DND-41 (cell line): ENCODE results near the gene MIA.

Experiments used
- ATAC-seq: fragments of 200-7000 bp; cut with Tn5 transposase; 3 replicates; pipeline ENCODE4 v1.9.1; 2021; ENCODE audit warnings: low read depth; ENCODE audit not compliant: insufficient read depth
- DNase-seq: peaks from one replicate; pipeline ENCODE4 v3.0.0-alpha.2; 2020
- H2AFZ ChIP-seq: 2 replicates; pipeline ENCODE4 v1.6.0; 2012; ENCODE audit warnings: low read depth, low read length
- H3K27ac ChIP-seq: 2 replicates; pipeline ENCODE4 v1.5.1; 2012; ENCODE audit warnings: low read length, inconsistent platforms
- H3K27me3 ChIP-seq: fragments of 200-600 bp; sonication (generic); 2 replicates; pipeline ENCODE4 v1.6.0; 2012; ENCODE audit warnings: low read length, mild to moderate bottlenecking, inconsistent platforms; ENCODE audit not compliant: insufficient read depth, poor library complexity
- H3K36me3 ChIP-seq: 2 replicates; pipeline ENCODE4 v1.5.1; 2012; ENCODE audit warnings: low read length, inconsistent platforms; ENCODE audit not compliant: insufficient read depth
- H3K4me1 ChIP-seq: 2 replicates; pipeline ENCODE4 v1.5.1; 2012; ENCODE audit warnings: mild to moderate bottlenecking, low read length; ENCODE audit not compliant: insufficient read depth
- H3K4me2 ChIP-seq: 2 replicates; pipeline ENCODE4 v1.6.0; 2012; ENCODE audit warnings: mild to moderate bottlenecking, moderate library complexity, low read length, inconsistent platforms; ENCODE audit not compliant: insufficient read depth
- H3K4me3 ChIP-seq, 2 experiments: fragments of 200-600 bp in 1 of 2; shearing (Covaris generic) in 1 of 2; 2 replicates each; pipeline ENCODE4 v1.5.1; 2012 to 2016; ENCODE audit warnings: inconsistent platforms in 2 of 2, low read length in 2 of 2, mild to moderate bottlenecking in 2 of 2, low read depth in 1 of 2, moderate library complexity in 1 of 2
- H3K79me2 ChIP-seq: 2 replicates; pipeline ENCODE4 v1.6.0; 2012; ENCODE audit warnings: low read length, inconsistent platforms; ENCODE audit not compliant: insufficient read depth
- H3K9ac ChIP-seq: 2 replicates; pipeline ENCODE4 v1.6.0; 2012; ENCODE audit warnings: low read depth, mild to moderate bottlenecking, inconsistent platforms, low read length, moderate library complexity
- H3K9me3 ChIP-seq: 2 replicates; pipeline ENCODE4 v1.5.1; 2012; ENCODE audit warnings: low read length, moderate library complexity, mild to moderate bottlenecking, inconsistent platforms; ENCODE audit not compliant: insufficient read depth, severe bottlenecking
- H4K20me1 ChIP-seq: 2 replicates; pipeline ENCODE4 v1.6.0; 2012; ENCODE audit warnings: low read length; ENCODE audit not compliant: insufficient read depth
- EZH2 ChIP-seq: IDR thresholded peaks from 3 replicates; pipeline ENCODE4 v1.6.1; 2012; ENCODE audit warnings: borderline replicate concordance, low read depth, mild to moderate bottlenecking, moderate library complexity, low read length, inconsistent platforms; ENCODE audit not compliant: severe bottlenecking
- TF ChIP-seq, protein P1 (sequence below): IDR thresholded peaks from 2 replicates; pipeline ENCODE4 v1.5.1; 2012; ENCODE audit warnings: borderline replicate concordance, low read length, moderate library complexity, mild to moderate bottlenecking; ENCODE audit not compliant: poor library complexity, severe bottlenecking; ENCODE audit errors: extremely low read depth

Gene MIA

DNA sequence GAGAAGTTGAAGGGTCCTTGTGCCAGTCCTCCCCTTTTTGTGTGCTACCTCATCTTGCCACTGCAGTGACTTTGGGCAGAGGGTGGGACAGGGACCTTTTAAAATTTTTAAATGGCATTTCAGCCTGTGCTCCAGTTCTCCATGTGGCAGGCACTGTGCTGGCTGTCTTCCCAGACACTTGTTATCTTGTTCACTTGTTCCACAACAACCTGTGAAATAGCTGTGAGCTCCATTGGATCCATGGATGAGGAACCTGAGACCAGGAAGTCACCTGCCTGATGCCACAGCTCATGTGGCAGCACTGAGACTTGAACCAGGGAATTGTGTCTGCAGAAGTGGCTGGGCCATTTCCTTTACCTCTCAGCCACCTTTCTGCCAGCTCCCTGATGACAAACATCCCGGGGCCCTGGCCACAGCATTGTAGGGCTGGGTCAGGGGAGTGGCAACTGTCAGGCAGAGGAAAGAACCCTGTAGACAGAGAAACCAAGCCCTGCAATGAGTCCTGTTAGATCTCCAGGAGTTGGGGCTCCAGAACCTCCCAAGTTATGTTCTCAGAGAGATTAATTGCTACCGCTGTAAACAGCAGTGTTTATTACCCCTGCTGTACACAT is 30.0 kb downstream of the MIA start:
- DNase-seq (no peak), ATAC-seq (no peak)
- no peak for TF ChIP-seq EZH2
- TF ChIP-seq, protein P1, sequence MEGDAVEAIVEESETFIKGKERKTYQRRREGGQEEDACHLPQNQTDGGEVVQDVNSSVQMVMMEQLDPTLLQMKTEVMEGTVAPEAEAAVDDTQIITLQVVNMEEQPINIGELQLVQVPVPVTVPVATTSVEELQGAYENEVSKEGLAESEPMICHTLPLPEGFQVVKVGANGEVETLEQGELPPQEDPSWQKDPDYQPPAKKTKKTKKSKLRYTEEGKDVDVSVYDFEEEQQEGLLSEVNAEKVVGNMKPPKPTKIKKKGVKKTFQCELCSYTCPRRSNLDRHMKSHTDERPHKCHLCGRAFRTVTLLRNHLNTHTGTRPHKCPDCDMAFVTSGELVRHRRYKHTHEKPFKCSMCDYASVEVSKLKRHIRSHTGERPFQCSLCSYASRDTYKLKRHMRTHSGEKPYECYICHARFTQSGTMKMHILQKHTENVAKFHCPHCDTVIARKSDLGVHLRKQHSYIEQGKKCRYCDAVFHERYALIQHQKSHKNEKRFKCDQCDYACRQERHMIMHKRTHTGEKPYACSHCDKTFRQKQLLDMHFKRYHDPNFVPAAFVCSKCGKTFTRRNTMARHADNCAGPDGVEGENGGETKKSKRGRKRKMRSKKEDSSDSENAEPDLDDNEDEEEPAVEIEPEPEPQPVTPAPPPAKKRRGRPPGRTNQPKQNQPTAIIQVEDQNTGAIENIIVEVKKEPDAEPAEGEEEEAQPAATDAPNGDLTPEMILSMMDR = no peak
- Histone ChIP-seq H3K4me2 (0 out of 2 replicates have a peak overlapping the region, but pooled peaks have one; percentile 22), H3K27me3 (no peaks in the 10 kb centered on the region), H3K9me3 (no peaks in the 10 kb centered on the region), H3K9ac (no peak overlapping the region), H4K20me1 (peaks cover 95% of the 10 kb centered on the region), H3K4me1 (peaks cover 46% of the 10 kb centered on the region), H2AFZ (no peak overlapping the region), H3K4me3 (no peak overlapping the region), H3K27ac (no peak overlapping the region), H3K79me2 (peaks cover 81% of the 10 kb centered on the region), H3K36me3 (peaks cover 95% of the 10 kb centered on the region)

DNA sequence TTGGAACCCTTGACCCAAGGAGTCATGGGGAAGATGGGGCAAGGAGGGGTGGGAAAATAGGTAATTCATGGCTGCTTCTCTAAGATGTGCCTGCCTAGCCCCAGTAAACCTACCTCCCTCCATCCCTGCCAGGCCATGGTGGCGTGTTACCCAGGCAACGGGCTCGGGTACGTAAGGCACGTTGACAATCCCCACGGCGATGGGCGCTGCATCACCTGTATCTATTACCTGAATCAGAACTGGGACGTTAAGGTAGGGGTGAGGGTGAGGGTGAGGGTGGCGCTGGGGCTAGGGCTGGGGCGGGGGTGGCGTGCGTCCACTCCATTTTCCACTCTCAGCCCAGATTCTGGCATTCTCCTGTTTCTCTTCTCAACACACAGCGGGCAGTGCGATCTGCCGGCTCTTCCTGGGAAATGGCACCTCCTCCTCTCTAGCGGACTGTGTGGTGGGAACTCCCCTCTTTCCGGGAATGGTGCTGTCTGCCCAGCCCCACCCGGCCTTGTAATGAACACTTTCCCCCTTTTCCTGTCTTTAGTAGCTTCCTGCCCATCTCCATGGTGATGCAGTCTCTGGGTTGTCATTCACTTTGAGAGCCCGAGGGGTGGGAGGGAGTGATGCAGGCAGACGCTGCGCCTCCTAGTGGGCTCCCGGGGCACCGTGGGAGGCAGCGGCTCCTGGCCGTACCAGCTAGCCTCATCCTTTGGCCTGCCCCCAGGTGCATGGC is 31.3 kb downstream of the MIA start:
- Histone ChIP-seq H3K4me2 (no peak overlapping the region), H3K9ac (no peak overlapping the region)
- peak; percentile 77 for ATAC-seq

DNA sequence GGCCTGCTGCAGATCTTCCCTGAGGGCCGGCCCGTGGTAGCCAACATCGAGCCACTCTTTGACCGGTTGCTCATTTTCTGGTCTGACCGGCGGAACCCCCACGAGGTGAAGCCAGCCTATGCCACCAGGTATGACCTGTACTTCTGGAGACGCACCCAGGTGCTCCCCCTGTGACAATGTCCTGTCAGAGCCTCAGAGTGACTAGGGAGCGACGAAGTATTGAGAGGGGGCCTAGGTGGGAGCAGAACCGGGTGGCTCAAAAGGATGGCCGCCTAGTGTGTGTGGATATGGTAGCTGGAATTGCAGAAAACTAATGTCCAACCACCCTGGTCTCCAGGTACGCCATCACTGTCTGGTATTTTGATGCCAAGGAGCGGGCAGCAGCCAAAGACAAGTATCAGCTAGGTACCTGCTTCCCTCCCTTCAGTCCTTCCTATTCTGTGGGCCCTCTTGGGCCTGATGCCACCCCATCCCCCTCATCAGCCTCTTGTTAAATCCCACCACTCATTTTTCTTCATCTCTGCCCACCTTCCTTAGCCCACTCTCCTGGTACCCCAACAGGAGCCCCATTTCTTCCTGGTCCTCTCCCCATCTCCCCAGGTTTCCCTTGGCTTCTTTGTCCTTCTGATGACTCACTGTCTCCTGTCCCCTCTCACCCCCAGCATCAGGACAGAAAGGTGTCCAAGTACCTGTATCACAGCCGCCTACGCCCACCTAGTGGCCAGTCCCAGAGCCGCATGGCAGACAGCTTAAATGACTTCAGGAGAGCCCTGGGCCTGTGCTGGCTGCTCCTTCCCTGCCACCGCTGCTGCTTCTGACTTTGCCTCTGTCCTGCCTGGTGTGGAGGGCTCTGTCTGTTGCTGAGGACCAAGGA is 32.1 kb downstream of the MIA start:
- no peaks in the 10 kb centered on the region for H3K27me3 ChIP-seq
- peaks cover 77% of the 10 kb centered on the region for H3K36me3 ChIP-seq
- no peak for ATAC-seq
- peaks cover 27% of the 10 kb centered on the region for H3K4me1 ChIP-seq
- no peak overlapping the region for H3K9ac ChIP-seq
- no peak for DNase-seq
- H3K9me3 ChIP-seq = no peaks in the 10 kb centered on the region
- peaks cover 61% of the 10 kb centered on the region for H3K79me2 ChIP-seq
- no peak overlapping the region for H3K4me3 ChIP-seq
- no peak overlapping the region for H3K27ac ChIP-seq
- H2AFZ ChIP-seq = no peak overlapping the region
- peaks cover 77% of the 10 kb centered on the region for H4K20me1 ChIP-seq
- TF ChIP-seq, protein P1 = peak; percentile 52
- TF ChIP-seq EZH2 = no peak
- no peak overlapping the region for H3K4me2 ChIP-seq

More for the DNA sequence above, 31.3 kb downstream of the MIA start:
- no peaks in the 10 kb centered on the region for H3K9me3 ChIP-seq
- no peak for TF ChIP-seq EZH2
- TF ChIP-seq, protein P1 = peak; percentile 68
- no peak overlapping the region for H3K4me3 ChIP-seq
- H3K27ac ChIP-seq = no peak overlapping the region
- peaks cover 35% of the 10 kb centered on the region for H3K4me1 ChIP-seq
- H3K27me3 ChIP-seq = no peaks in the 10 kb centered on the region
- peak; percentile 72 for DNase-seq
- H4K20me1 ChIP-seq = peaks cover 85% of the 10 kb centered on the region
- peaks cover 85% of the 10 kb centered on the region for H3K36me3 ChIP-seq
- peaks cover 69% of the 10 kb centered on the region for H3K79me2 ChIP-seq
- no peak overlapping the region for H2AFZ ChIP-seq
